Caco-2 (cell line): ENCODE results near the gene PLEKHF1. TPM values are rescaled to one million over a fixed set of nuclear protein-coding genes. Genes with fewer than 3 reads are reported as not detected.
A peak's percentile ranks its signal among the peaks of the same experiment; 100 is the strongest.

Source experiments
- Bru-seq: library from RNA; stranded (reverse); fragments of 400-500 nt; gene quantifications from one replicate; lab custom pipeline; 2021; lab: Mats Ljungman, UMichigan
- BruChase-seq, 2 experiments: library from RNA; stranded (reverse); fragments of 400-500 nt; gene quantifications; one replicate each; lab custom pipeline; 2021; lab: Mats Ljungman, UMichigan
- BruUV-seq: library from RNA; stranded (reverse); fragments of 400-500 nt; replicated peaks from 2 replicates; lab custom pipeline; 2021; lab: Mats Ljungman, UMichigan
- CTCF ChIA-PET: fragments of 300-600 bp; sonication (Branson Sonifier 250); formaldehyde crosslinking; loops from one replicate; lab custom pipeline; 2022; ENCODE audit warnings: antibody characterized with exemption; lab: Charles Lee
- POLR2A ChIA-PET: fragments of 300-600 bp; sonication (Branson Sonifier 250); formaldehyde crosslinking; loops from one replicate; lab custom pipeline; 2022; ENCODE audit warnings: antibody characterized with exemption; lab: Charles Lee
- DNase-seq, 2 experiments: peaks; one replicate each; pipeline versions ENCODE4 v3.0.0 to v3.0.0-alpha.2; 2020 to 2022
- H3K27me3 ChIP-seq: replicated peaks from 2 replicates; pipeline ENCODE4 v1.6.0; 2011; ENCODE audit warnings: low read length; ENCODE audit not compliant: control insufficient read depth, insufficient read depth
- H3K36me3 ChIP-seq: 2 replicates; pipeline ENCODE4 v1.5.1; 2011; ENCODE audit warnings: low read length; ENCODE audit not compliant: control insufficient read depth, insufficient read depth
- H3K4me1 ChIP-seq: fragments of 250-450 bp; sonication (Bioruptor Pico); 2 replicates; pipeline ENCODE4 v1.5.1; 2020; ENCODE audit warnings: mild to moderate bottlenecking
- H3K4me3 ChIP-seq: 2 replicates; pipeline ENCODE4 v1.5.1; 2011; ENCODE audit warnings: low read depth, mild to moderate bottlenecking, control low read depth, low read length
- H3K9me3 ChIP-seq: fragments of 250-450 bp; sonication (Bioruptor Pico); 2 replicates; pipeline ENCODE4 v1.5.1; 2020; ENCODE audit warnings: mild to moderate bottlenecking, moderate library complexity
- H3K27ac Mint-ChIP-seq: one replicate; pipeline ENCODE4 v1.8.0; 2022; ENCODE audit warnings: mixed read lengths; ENCODE audit not compliant: unreplicated experiment
- H3K27me3 Mint-ChIP-seq: one replicate; pipeline ENCODE4 v1.8.0; 2022; ENCODE audit warnings: mixed read lengths; ENCODE audit not compliant: insufficient read depth, unreplicated experiment
- H3K36me3 Mint-ChIP-seq: one replicate; pipeline ENCODE4 v1.8.0; 2022; ENCODE audit warnings: mild to moderate bottlenecking, mixed read lengths; ENCODE audit not compliant: insufficient read depth, unreplicated experiment
- H3K4me1 Mint-ChIP-seq: one replicate; pipeline ENCODE4 v1.8.0; 2022; ENCODE audit warnings: low read depth, mixed read lengths; ENCODE audit not compliant: unreplicated experiment
- H3K4me3 Mint-ChIP-seq: one replicate; pipeline ENCODE4 v1.8.0; 2022; ENCODE audit warnings: mild to moderate bottlenecking, moderate library complexity, mixed read lengths; ENCODE audit not compliant: unreplicated experiment
- H3K9me3 Mint-ChIP-seq: one replicate; pipeline ENCODE4 v1.8.0; 2022; ENCODE audit warnings: mixed read lengths; ENCODE audit not compliant: unreplicated experiment
- intact Hi-C: fragments of 100-400 bp; cut with micrococcal nuclease; formaldehyde crosslinking; loops from one replicate; pipeline ENCODE4 v1.10.0; 2022; ENCODE audit not compliant: unreplicated experiment
- long read RNA-seq: library from polyadenylated mRNA; stranded (forward); transcript quantifications from one replicate; pipeline ENCODE4 v2.0.0, GENCODE V29; 2022
- total RNA-seq: library from RNA; stranded (reverse); gene quantifications from 2 replicates; pipeline ENCODE4 v1.2.3, GENCODE V29; 2022
- TF ChIP-seq, protein P1 (sequence below), 2 experiments: fragments of 200-600 bp in 1 of 2; IDR thresholded peaks; 1 replicate in 1 of 2; 2 replicates in 1 of 2; pipeline versions ENCODE4 v1.5.1 to v1.8.0; 2011 to 2022; ENCODE audit warnings: antibody characterized with exemption in 1 of 2, control low read depth in 1 of 2, inconsistent platforms in 1 of 2, low read depth in 1 of 2, low read length in 1 of 2, mild to moderate bottlenecking in 1 of 2, moderate library complexity in 1 of 2; ENCODE audit not compliant: insufficient read depth in 1 of 2, severe bottlenecking in 1 of 2, unreplicated experiment in 1 of 2

Gene PLEKHF1, protein sequence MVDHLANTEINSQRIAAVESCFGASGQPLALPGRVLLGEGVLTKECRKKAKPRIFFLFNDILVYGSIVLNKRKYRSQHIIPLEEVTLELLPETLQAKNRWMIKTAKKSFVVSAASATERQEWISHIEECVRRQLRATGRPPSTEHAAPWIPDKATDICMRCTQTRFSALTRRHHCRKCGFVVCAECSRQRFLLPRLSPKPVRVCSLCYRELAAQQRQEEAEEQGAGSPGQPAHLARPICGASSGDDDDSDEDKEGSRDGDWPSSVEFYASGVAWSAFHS
- total RNA-seq (3.6 and 5.0 TPM in 2 replicates), Bru-seq, nascent RNA (percentile 49 among the genes with signal in this experiment), BruChase-seq, experiment 1, labeled RNA remaining after a 2-hour chase (percentile 40 among the genes with signal in this experiment), BruChase-seq, experiment 2, labeled RNA remaining after a 6-hour chase (percentile 27 among the genes with signal in this experiment)
- long read RNA-seq, transcript PLEKHF1-201 (2 exons, 2,084 nt), result major isoform, 19 of 22 reads
- long read RNA-seq, partial matches to known transcripts, result 0 of 22 reads
- long read RNA-seq, other reads (novel, unspliced or antisense), result 1 of 22 reads

DNA sequence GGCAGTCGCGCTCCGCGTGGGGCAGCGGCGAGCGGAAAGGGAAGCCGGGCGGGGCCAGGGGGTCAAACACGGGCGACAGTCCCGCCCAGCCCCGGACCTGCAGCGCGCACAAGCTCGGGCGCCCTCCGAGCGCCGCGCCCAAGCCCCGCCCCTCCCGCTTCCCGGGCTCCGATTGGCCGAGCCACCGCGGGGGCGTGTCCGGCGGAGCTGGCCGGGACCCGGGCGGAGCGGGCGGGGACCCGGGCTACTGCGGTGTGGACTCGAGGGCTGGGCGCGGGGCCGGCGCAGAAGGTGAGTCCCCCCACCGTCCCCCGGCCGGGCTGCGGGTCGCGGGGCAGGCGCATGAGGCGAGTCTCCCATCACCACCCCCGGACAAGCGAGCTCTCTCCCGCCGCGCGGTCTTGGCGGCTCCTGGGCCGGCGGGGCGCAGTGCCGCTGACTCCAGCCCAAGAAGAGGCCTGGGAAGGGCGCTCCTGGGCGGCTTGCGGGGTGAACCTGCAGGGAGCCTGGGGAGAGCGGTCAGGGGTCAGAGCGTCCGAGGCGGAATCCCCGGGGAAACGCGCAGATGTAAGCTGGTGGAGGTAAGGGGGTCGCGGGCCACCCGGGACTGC lies at the start of gene PLEKHF1:
PLEKHF1 (plus strand) TSS at position 247 of the 611 bp plus-strand sequence. CDS start 8,379 bp downstream, outside the sequence.
- TF ChIP-seq, protein P1, sequence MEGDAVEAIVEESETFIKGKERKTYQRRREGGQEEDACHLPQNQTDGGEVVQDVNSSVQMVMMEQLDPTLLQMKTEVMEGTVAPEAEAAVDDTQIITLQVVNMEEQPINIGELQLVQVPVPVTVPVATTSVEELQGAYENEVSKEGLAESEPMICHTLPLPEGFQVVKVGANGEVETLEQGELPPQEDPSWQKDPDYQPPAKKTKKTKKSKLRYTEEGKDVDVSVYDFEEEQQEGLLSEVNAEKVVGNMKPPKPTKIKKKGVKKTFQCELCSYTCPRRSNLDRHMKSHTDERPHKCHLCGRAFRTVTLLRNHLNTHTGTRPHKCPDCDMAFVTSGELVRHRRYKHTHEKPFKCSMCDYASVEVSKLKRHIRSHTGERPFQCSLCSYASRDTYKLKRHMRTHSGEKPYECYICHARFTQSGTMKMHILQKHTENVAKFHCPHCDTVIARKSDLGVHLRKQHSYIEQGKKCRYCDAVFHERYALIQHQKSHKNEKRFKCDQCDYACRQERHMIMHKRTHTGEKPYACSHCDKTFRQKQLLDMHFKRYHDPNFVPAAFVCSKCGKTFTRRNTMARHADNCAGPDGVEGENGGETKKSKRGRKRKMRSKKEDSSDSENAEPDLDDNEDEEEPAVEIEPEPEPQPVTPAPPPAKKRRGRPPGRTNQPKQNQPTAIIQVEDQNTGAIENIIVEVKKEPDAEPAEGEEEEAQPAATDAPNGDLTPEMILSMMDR (IDR thresholded peaks at IDR 0.05; ENCODE audit: insufficient read depth in 1 of 2, low read depth in 1 of 2, low read length in 1 of 2, severe bottlenecking in 1 of 2, unreplicated experiment in 1 of 2), result no peak
- H3K4me3 ChIP-seq, result peak within 1 kb of the TSS; percentile 92
- Mint-ChIP-seq H3K4me1 (peaks cover 15% of the 10 kb centered on the region), H3K27ac (no peak within 1 kb of the TSS), H3K9me3 (no peaks in the 10 kb centered on the region), H3K4me3 (peak within 1 kb of the TSS; percentile 92), H3K36me3 (no peaks in the 10 kb centered on the region), H3K27me3 (no peaks in the 10 kb centered on the region)
- H3K27me3 ChIP-seq, result no peaks in the 10 kb centered on the region
- peaks cover 23% of the 10 kb centered on the region for H3K4me1 ChIP-seq
- H3K36me3 ChIP-seq, result no peaks in the 10 kb centered on the region; the same call in 1 of the 2 replicates
- BruUV-seq, result no TSS peak
- no peaks in the 10 kb centered on the region for H3K9me3 ChIP-seq
- intact Hi-C loops, result loop anchor here (2.0 kb wide), 1 partner anchor 51 kb away; no protein-coding TSS in a partner anchor
- peak; percentile 83 to 97 for DNase-seq
- POLR2A ChIA-PET, result interaction anchor here (0.8 to 2.6 kb wide), 2 partner anchors 46 to 59 kb away, joined by 3 to 15 read pairs; partner anchors contain the start of gene POP4
- CTCF ChIA-PET, result interaction anchor here (0.6 to 1.3 kb wide), 5 partner anchors 16 to 65 kb away, joined by 3 to 8 read pairs (median 3); partner anchors contain the start of gene POP4

DNA sequence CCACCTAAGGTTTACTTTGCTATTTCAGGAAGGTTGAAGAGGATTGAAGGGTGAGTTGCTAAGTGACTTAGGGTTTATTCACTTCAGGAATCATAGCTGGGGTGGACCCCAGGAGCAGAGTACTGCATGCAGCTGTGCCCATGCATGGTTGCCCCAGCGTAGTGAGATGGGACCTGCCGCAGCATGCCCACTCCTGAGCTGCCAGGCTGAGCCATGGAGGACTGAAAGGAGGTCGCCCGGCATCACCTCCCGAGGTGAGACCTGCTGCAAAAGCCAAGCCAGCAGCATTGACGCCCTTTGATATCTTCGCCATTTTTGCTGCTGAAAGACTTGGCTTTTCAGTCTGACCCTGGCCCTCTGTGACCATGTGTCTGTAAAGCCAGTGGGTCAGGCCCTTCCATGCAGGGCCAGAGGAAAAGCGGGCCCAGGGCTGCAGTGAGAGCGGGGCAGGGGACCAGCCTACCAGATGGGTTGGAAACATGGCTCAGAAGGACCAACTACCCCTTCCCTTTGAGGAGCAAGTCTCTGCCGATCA lies 49.3 kb upstream of the PLEKHF1 start:
- Histone ChIP-seq H3K27me3 (no peaks in the 10 kb centered on the region), H3K4me3 (no peak overlapping the region), H3K4me1 (no peaks in the 10 kb centered on the region), H3K9me3 (no peaks in the 10 kb centered on the region), H3K36me3 (peaks cover 8% of the 10 kb centered on the region)
- H3K9me3 Mint-ChIP-seq, result no peaks in the 10 kb centered on the region
- H3K36me3 Mint-ChIP-seq, result peaks cover 43% of the 10 kb centered on the region
- no TSS peak for BruUV-seq
- ChIA-PET POLR2A (no interaction called here), CTCF (no interaction called here)
- no peak overlapping the region for H3K27ac Mint-ChIP-seq
- DNase-seq, result no peak
- TF ChIP-seq, protein P1 (IDR thresholded peaks at IDR 0.05; ENCODE audit: insufficient read depth in 1 of 2, low read depth in 1 of 2, low read length in 1 of 2, severe bottlenecking in 1 of 2, unreplicated experiment in 1 of 2), result no peak
- H3K27me3 Mint-ChIP-seq, result peaks cover 4% of the 10 kb centered on the region
- no peaks in the 10 kb centered on the region for H3K4me1 Mint-ChIP-seq
- intact Hi-C loops, result no loop called here
- H3K4me3 Mint-ChIP-seq, result no peak overlapping the region

DNA sequence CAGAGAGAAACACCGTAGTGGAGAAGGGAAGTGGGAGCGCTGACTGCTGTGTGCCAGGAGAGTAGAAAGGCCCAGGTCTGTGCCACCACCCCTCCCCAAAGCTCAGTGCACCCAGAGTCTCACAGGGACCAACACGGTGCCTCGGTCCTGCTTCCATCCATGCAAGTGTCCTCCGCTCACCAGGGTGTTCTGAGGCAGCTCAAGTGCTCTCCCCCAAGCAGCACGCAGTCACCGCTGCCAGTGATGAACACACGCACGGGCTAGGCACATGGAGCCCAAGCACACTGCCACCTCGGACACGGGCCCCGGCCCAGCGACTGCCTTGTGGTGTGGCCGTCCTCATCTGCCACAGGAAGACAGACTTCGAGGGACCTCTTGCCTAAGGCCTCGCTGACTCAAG lies 48.7 kb upstream of the PLEKHF1 start:
- intact Hi-C loops, result no loop called here
- H3K9me3 Mint-ChIP-seq, result no peaks in the 10 kb centered on the region
- H3K4me3 Mint-ChIP-seq, result no peak overlapping the region
- H3K4me1 Mint-ChIP-seq, result no peaks in the 10 kb centered on the region
- peaks cover 4% of the 10 kb centered on the region for H3K36me3 ChIP-seq
- no peaks in the 10 kb centered on the region for H3K27me3 ChIP-seq
- H3K36me3 Mint-ChIP-seq, result peaks cover 42% of the 10 kb centered on the region
- H3K27me3 Mint-ChIP-seq, result peaks cover 4% of the 10 kb centered on the region
- POLR2A ChIA-PET, result no interaction called here
- DNase-seq, result no peak
- H3K4me1 ChIP-seq, result no peaks in the 10 kb centered on the region
- no peak overlapping the region for H3K4me3 ChIP-seq
- TF ChIP-seq, protein P1 (IDR thresholded peaks at IDR 0.05; ENCODE audit: insufficient read depth in 1 of 2, low read depth in 1 of 2, low read length in 1 of 2, severe bottlenecking in 1 of 2, unreplicated experiment in 1 of 2), result no peak
- no peaks in the 10 kb centered on the region for H3K9me3 ChIP-seq
- BruUV-seq, result no TSS peak
- no peak overlapping the region for H3K27ac Mint-ChIP-seq
- CTCF ChIA-PET, result no interaction called here
